Fibroblast of mammary gland (primary cell): ENCODE measurements around the gene HUS1.

ENCODE experiments used
- DNase-seq: peaks from one replicate; pipeline ENCODE4 v3.0.0-alpha.2; 2010; ENCODE audit warnings: low read depth
- H3K4me3 ChIP-seq: 2 replicates; pipeline ENCODE4 v1.5.1; 2011; ENCODE audit warnings: low read depth, mild to moderate bottlenecking, low read length, moderate library complexity; ENCODE audit not compliant: control insufficient read depth
- TF ChIP-seq, protein P1 (sequence below): conservative IDR thresholded peaks from 2 replicates; pipeline ENCODE4 v1.5.1; 2011; ENCODE audit warnings: low read depth, low read length, inconsistent platforms; ENCODE audit not compliant: control insufficient read depth, insufficient read depth

The HUS1 gene

GRCh38 chr7:47979145-47979831 is at the start of gene HUS1:
HUS1 (minus strand) TSS chr7:47979615; CDS start chr7:47979519, 96 bp downstream.
- TF ChIP-seq, protein P1, sequence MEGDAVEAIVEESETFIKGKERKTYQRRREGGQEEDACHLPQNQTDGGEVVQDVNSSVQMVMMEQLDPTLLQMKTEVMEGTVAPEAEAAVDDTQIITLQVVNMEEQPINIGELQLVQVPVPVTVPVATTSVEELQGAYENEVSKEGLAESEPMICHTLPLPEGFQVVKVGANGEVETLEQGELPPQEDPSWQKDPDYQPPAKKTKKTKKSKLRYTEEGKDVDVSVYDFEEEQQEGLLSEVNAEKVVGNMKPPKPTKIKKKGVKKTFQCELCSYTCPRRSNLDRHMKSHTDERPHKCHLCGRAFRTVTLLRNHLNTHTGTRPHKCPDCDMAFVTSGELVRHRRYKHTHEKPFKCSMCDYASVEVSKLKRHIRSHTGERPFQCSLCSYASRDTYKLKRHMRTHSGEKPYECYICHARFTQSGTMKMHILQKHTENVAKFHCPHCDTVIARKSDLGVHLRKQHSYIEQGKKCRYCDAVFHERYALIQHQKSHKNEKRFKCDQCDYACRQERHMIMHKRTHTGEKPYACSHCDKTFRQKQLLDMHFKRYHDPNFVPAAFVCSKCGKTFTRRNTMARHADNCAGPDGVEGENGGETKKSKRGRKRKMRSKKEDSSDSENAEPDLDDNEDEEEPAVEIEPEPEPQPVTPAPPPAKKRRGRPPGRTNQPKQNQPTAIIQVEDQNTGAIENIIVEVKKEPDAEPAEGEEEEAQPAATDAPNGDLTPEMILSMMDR = no peak
- DNase-seq = peak; percentile 84
- peak within 1 kb of the TSS; percentile 92 for H3K4me3 ChIP-seq

- TF ChIP-seq, protein P1 = no peak
- H3K4me3 ChIP-seq = no peak within 1 kb of the TSS
- no peak for DNase-seq
Measured at GRCh38 chr7:48028938-48029337, 49.5 kb upstream of the HUS1 start, which contains the start of gene SUN3. SUN3 (minus strand) TSS chr7:48029107; CDS start chr7:48028938, 169 bp downstream.

DNA sequence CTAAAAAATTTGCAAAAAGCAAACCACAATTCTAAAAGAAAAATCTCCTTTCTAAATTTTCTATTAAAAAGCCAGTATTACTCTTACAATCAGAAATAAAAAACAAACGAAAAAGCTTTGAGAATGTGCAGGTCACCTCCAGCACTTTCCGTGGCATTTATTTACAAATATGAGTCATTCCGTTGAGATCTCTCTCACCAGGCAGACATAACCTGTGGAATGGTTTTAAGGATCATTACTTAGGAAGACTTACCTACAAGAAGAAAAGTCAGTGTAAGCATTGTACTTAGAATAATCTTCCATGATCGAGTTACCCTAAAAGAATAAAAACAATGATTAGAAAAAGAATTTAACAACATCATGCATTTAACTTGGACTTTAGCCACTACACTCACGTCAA is 46.2 kb upstream of the HUS1 start:
- TF ChIP-seq, protein P1 = no peak
- H3K4me3 ChIP-seq = no peak overlapping the region
- no peak for DNase-seq

DNA sequence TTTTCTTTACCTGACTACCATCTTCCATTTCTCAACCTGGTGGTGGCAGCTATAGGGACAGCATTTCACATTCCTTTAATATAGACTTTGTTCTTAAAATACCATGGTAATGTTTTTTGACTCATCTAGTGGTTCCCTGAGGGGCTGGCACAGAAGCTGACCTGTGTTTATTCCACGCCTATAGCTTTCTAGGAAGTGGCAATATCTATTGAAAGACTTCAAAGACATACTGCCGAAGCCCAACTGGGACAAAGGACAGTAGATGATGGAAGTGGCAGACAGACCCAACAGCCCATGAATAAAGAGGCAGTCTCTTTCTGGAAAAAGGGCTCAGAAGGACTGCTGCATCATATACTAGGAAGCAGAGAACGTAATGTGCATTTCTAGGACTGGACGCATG is 38.3 kb upstream of the HUS1 start:
- H3K4me3 ChIP-seq = no peak overlapping the region
- DNase-seq = no peak
- TF ChIP-seq, protein P1 = no peak

GRCh38 chr7:48016641-48017040 is 37.2 kb upstream of the HUS1 start:
- TF ChIP-seq, protein P1 = no peak
- DNase-seq = no peak

GRCh38 chr7:48011951-48012350 is 32.5 kb upstream of the HUS1 start:
- H3K4me3 ChIP-seq = no peak overlapping the region
- no peak for DNase-seq
- TF ChIP-seq, protein P1 = no peak

More at GRCh38 chr7:48016641-48017040, 37.2 kb upstream of the HUS1 start:
- H3K4me3 ChIP-seq = no peak overlapping the region
